HepG2 (cell line): ENCODE data around the gene INSIG2. TPM values are rescaled to one million over a fixed set of nuclear protein-coding genes. Genes with fewer than 3 reads are reported as not detected.

Experiments
- ATAC-seq: fragments of 200-7000 bp; cut with Tn5 transposase; 3 replicates; pipeline ENCODE4 v1.9.1; 2020; ENCODE audit warnings: mild to moderate bottlenecking, moderate library complexity
- BruUV-seq: library from RNA; stranded (reverse); fragments of 400-500 nt; replicated peaks from 2 replicates; lab custom pipeline; 2021; lab: Mats Ljungman, UMichigan
- CTCF ChIA-PET: fragments of 300-600 bp; formaldehyde crosslinking; extraction: SDS; loops from one replicate; lab custom pipeline; 2021; ENCODE audit warnings: low total read pairs, inconsistent platforms, low intra/inter-chr PET ratio; lab: Yijun Ruan, JAX
- POLR2A ChIA-PET: fragments of 350-600 bp; sonication (Branson Sonifier 250); formaldehyde crosslinking; loops from one replicate; lab custom pipeline; 2020; ENCODE audit warnings: antibody characterized with exemption, inconsistent platforms; lab: Yijun Ruan, JAX
- DNase-seq: peaks from one replicate; pipeline ENCODE4 v3.0.0-alpha.2; 2015; ENCODE audit warnings: low spot score
- FAIRE-seq: peaks from 3 replicates; lab custom pipeline; 2011; peaks lifted over from hg19 to GRCh38; lab: Jason Lieb, UNC
- H2AFZ ChIP-seq: one replicate; pipeline ENCODE4 v1.6.1; 2011; ENCODE audit warnings: low read length, inconsistent platforms
- H3K27ac ChIP-seq: fragments of 300-600 bp; 3 replicates; pipeline ENCODE4 v1.8.0; 2011; ENCODE audit warnings: mixed run types, mild to moderate bottlenecking, mixed read lengths, low read length, inconsistent platforms; ENCODE audit not compliant: insufficient read depth; ENCODE audit errors: extremely low read length
- H3K27me3 ChIP-seq, 2 experiments: fragments of 200-600 bp in 1 of 2; 2 replicates in 1 of 2; 3 replicates in 1 of 2; pipeline versions ENCODE4 v1.6.0 to v1.8.0; 2011; ENCODE audit warnings: low read length in 2 of 2, mild to moderate bottlenecking in 2 of 2, moderate library complexity in 2 of 2, inconsistent platforms in 1 of 2; ENCODE audit not compliant: insufficient read depth in 2 of 2, control insufficient read depth in 1 of 2
- H3K36me3 ChIP-seq, 2 experiments: fragments of 200-600 bp in 1 of 2; replicated peaks in 1 of 2; 2 replicates in 1 of 2; 3 replicates in 1 of 2; pipeline versions ENCODE4 v1.5.1 to v1.8.0; 2011; ENCODE audit warnings: low read length in 2 of 2, inconsistent platforms in 1 of 2; ENCODE audit not compliant: insufficient read depth in 2 of 2, control insufficient read depth in 1 of 2
- H3K4me1 ChIP-seq: 2 replicates; pipeline ENCODE4 v1.5.1; 2012; ENCODE audit warnings: low read length, inconsistent platforms; ENCODE audit not compliant: insufficient read depth
- H3K4me2 ChIP-seq: 2 replicates; pipeline ENCODE4 v1.6.0; 2011; ENCODE audit warnings: low read depth, low read length, inconsistent platforms
- H3K4me3 ChIP-seq, 3 experiments: fragments of 200-600 bp in 1 of 3; sonication (generic), shearing (Covaris generic) in 1 of 3; replicated peaks in 1 of 3; 2 replicates each; pipeline ENCODE4 v1.5.1; 2011 to 2016; ENCODE audit warnings: low read length in 3 of 3, inconsistent platforms in 2 of 3, low read depth in 2 of 3, mild to moderate bottlenecking in 2 of 3, control low read depth in 1 of 3, mixed read lengths in 1 of 3; ENCODE audit not compliant: insufficient read depth in 1 of 3
- H3K79me2 ChIP-seq: one replicate; pipeline ENCODE4 v1.6.1; 2011; ENCODE audit warnings: low read length, inconsistent platforms; ENCODE audit not compliant: insufficient read depth
- H3K9ac ChIP-seq: 2 replicates; pipeline ENCODE4 v1.6.0; 2011; ENCODE audit warnings: mild to moderate bottlenecking, low read depth, low read length, inconsistent platforms; ENCODE audit not compliant: insufficient read depth
- H3K9me3 ChIP-seq: 2 replicates; pipeline ENCODE4 v1.5.1; 2012; ENCODE audit warnings: mild to moderate bottlenecking, low read length
- H4K20me1 ChIP-seq: 2 replicates; pipeline ENCODE4 v1.6.0; 2011; ENCODE audit warnings: inconsistent platforms, mild to moderate bottlenecking, low read length, moderate library complexity; ENCODE audit not compliant: insufficient read depth
- RXRB ChIP-seq: IDR thresholded peaks from 2 replicates; pipeline ENCODE4 v1.6.1; 2016; ENCODE audit warnings: borderline replicate concordance, missing genetic modification reagents, missing compliant biosample characterization
- SNAPC5 ChIP-seq: sonication (generic); formaldehyde crosslinking; IDR thresholded peaks from 2 replicates; pipeline ENCODE4 v1.8.1; 2023; ENCODE audit warnings: mild to moderate bottlenecking, missing genetic modification reagents, borderline replicate concordance
- TBX3 ChIP-seq: fragments of 450-650 bp; IDR thresholded peaks from 2 replicates; pipeline ENCODE4 v1.6.1; 2017; ENCODE audit warnings: antibody characterized with exemption, mild to moderate bottlenecking, inconsistent platforms, borderline replicate concordance
- U2AF2 ChIP-seq: fragments of 200-400 bp; formaldehyde crosslinking; IDR thresholded peaks from 2 replicates; pipeline ENCODE4 v1.6.1; 2017; ENCODE audit warnings: low read depth, mild to moderate bottlenecking, low read length
- ZFX ChIP-seq: sonication (generic); formaldehyde crosslinking; IDR thresholded peaks from 2 replicates; pipeline ENCODE4 v1.4.0; 2020; ENCODE audit warnings: mild to moderate bottlenecking, low read depth, missing genetic modification reagents, moderate library complexity
- WGBS: methylation state at CpG from one replicate; pipeline ENCODE4 v1.1.6; 2017; ENCODE audit warnings: low lambda C conversion rate; 5-methylcytosine and 5-hydroxymethylcytosine counted together
- in situ Hi-C: cut with HindIII; loops from 2 replicates; pipeline ENCODE4 v1.10.0; 2017; ENCODE audit warnings: low pct_unique_long_range_greater_than_20kb; ENCODE audit not compliant: extremely low pct_ligation_motif_present
- intact Hi-C: fragments of 100-400 bp; cut with micrococcal nuclease; formaldehyde crosslinking; loops from one replicate; pipeline ENCODE4 v1.10.0; 2022; ENCODE audit not compliant: unreplicated experiment
- polyA plus RNA-seq, 8 experiments: library from polyadenylated mRNA; depleted of rRNA in 3 of 8; stranded (reverse) in 7 of 8; unstranded in 1 of 8; fragments of >200 nt; fragmentation: Illumina TruSeq in 4 of 8; extraction: Trizol in 4 of 8; gene quantifications; 2 replicates each; pipeline versions ENCODE4 v1.2.1 to v1.2.3, GENCODE V29; 2011 to 2016; ENCODE audit warnings: low read depth in 4 of 8, missing spikeins in 1 of 8, mixed read lengths in 1 of 8; ENCODE audit not compliant: insufficient read depth in 1 of 8
- total RNA-seq, 5 experiments: library from RNA; depleted of rRNA; stranded (reverse); fragments of >200 nt; fragmentation: Illumina TruSeq; extraction: Trizol; gene quantifications; 2 replicates each; pipeline ENCODE4 v1.2.3, GENCODE V29; 2016; ENCODE audit warnings: low read depth in 1 of 5

INSIG2 gene
- total and polyA plus RNA-seq, 2 of the 13 experiments (the other 11 are each of a cell fraction or from before 2014, with no cell fraction given): 73.5 to 481 TPM

GRCh38 chr2:118056801-118057200 is 31.5 kb upstream of the INSIG2 start:
- DNase-seq (no peak), FAIRE-seq (no peak), ATAC-seq (no peak)
- Histone ChIP-seq H3K27ac (no peak overlapping the region), H2AFZ (no peak overlapping the region), H3K4me1 (peaks cover 22% of the 10 kb centered on the region), H3K27me3 (peaks cover 0 to 26% of the 10 kb centered on the region in 2 experiments; a peak in 1 of 5 replicates), H3K4me3 (no peak overlapping the region), H3K9ac (no peak overlapping the region), H4K20me1 (no peaks in the 10 kb centered on the region), H3K9me3 (no peaks in the 10 kb centered on the region), H3K36me3 (no peaks in the 10 kb centered on the region), H3K4me2 (no peak overlapping the region), H3K79me2 (no peaks in the 10 kb centered on the region)
- in situ Hi-C loops (no loop called here), intact Hi-C loops (no loop called here)
- POLR2A ChIA-PET: no interaction called here
- TF ChIP-seq RXRB (CRISPR knock-in tag) (no peak), ZFX (CRISPR knock-in tag) (no peak), TBX3 (no peak)
- CTCF ChIA-PET: no interaction called here
- WGBS: 60% methylated on average over 3 of the region's 3 CpGs
- BruUV-seq: no TSS peak

- WGBS: 53% methylated on average over 3 of the region's 3 CpGs
- H4K20me1 ChIP-seq: no peaks in the 10 kb centered on the region
- H3K4me2 ChIP-seq: no peak overlapping the region
- H3K36me3 ChIP-seq: no peaks in the 10 kb centered on the region
- H2AFZ ChIP-seq: no peak overlapping the region
- H3K9ac ChIP-seq: no peak overlapping the region
- no peak for DNase-seq
- TF ChIP-seq SNAPC5 (CRISPR knock-in tag) (no peak), U2AF2 (no peak)
- ChIA-PET POLR2A (no interaction called here), CTCF (no interaction called here)
- no peak overlapping the region for H3K27ac ChIP-seq
- no peak for FAIRE-seq
- in situ Hi-C loops: no loop called here
- H3K4me1 ChIP-seq: peaks cover 34% of the 10 kb centered on the region
- intact Hi-C loops: no loop called here
- no peaks in the 10 kb centered on the region for H3K79me2 ChIP-seq
- ATAC-seq: no peak
- peaks cover 0 to 18% of the 10 kb centered on the region in 2 experiments; a peak in 1 of 5 replicates for H3K27me3 ChIP-seq
- H3K4me3 ChIP-seq: no peak overlapping the region
- H3K9me3 ChIP-seq: no peaks in the 10 kb centered on the region
- BruUV-seq: no TSS peak
Measured at GRCh38 chr2:118058951-118059350, 29.3 kb upstream of the INSIG2 start.
